Measurements from ENCODE around the gene MAD1L1.

DNA sequence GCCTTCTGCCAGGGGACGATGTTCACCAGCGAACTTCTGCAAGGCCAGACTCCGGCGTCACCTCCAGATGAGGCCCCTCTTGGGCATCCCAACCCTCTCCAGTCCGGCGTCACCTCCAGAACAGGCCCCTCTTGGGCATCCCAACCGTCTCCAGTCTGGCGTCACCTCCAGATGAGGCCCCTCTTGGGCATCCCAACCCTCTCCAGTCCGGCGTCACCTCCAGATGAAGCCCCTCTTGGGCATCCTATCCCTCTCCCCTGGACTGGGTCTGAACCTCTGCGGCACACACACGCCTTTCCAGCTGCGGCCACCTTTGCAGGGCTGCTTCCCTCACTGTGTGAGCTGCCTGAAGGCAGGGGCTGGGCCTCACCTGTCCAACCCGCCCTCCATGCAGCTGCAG is 321.2 kb downstream of the MAD1L1 start:
- TF ChIP-seq, protein P1, sequence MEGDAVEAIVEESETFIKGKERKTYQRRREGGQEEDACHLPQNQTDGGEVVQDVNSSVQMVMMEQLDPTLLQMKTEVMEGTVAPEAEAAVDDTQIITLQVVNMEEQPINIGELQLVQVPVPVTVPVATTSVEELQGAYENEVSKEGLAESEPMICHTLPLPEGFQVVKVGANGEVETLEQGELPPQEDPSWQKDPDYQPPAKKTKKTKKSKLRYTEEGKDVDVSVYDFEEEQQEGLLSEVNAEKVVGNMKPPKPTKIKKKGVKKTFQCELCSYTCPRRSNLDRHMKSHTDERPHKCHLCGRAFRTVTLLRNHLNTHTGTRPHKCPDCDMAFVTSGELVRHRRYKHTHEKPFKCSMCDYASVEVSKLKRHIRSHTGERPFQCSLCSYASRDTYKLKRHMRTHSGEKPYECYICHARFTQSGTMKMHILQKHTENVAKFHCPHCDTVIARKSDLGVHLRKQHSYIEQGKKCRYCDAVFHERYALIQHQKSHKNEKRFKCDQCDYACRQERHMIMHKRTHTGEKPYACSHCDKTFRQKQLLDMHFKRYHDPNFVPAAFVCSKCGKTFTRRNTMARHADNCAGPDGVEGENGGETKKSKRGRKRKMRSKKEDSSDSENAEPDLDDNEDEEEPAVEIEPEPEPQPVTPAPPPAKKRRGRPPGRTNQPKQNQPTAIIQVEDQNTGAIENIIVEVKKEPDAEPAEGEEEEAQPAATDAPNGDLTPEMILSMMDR (IDR thresholded peaks at IDR 0.05; ENCODE audit: borderline replicate concordance, extremely low read depth, low read length, poor library complexity, severe bottlenecking): no peak
- TF ChIP-seq EZH2 (IDR thresholded peaks at IDR 0.05; ENCODE audit: borderline replicate concordance, low read depth, low read length, severe bottlenecking): no peak

Measured in DND-41 (cell line).